ENCODE results near the gene TALDO1. TPM values are rescaled to one million over a fixed set of nuclear protein-coding genes. Genes with fewer than 3 reads are reported as not detected.
A peak's percentile ranks its signal among the peaks of the same experiment; 100 is the strongest.

Gene TALDO1
- total RNA-seq, 1 donor from 2014 or later = 155 TPM

DNA sequence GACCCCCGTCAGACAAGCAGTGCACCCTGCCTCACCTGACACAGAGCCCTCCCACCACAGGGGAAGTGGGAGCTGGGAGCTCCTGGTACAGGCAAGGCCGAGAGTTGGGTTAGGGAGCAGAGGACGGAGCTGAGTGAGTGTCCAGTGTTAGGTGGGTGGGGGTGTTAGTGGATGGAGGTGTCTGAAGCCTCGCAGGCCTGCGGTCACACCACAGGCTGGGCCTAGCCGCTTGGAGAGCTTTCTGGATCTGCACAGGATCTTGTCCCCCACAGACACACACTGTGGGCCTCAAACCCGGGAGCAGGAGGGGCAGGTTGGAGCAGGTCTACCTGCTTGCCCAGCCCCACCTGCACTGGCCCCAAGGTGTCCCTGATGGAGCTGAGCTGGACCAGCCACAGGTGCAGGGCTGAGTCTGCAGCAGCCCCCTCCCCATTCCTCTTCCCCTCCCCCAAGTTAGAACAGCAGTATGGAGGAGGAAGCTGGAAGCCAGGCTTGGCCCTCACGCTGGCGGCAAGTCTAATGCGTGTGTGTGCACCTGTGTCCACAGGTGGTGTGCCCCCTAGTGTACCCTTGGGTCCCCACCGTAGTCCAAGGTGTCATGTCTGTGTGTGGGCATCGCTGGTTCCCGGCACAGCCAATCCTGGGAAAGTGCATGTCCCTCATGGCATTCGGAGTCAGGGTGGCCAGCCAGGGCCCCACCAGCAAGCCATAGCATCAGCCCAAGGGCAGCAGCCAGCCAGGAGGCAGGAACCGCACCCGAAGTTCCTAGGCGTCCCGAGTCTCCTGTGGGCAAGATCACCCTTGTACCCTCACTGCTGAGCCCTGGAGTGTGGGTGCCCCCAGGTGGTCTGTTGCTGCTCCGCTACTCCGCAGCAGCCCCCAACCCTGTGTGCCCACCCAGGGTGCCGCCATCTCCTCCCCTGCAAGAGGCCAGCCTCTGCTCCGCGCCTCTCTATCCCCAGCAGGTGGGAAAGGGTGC is 32.0 kb downstream of the TALDO1 start:
- H3K36me3 Mint-ChIP-seq (ENCODE audit: low read depth, unreplicated experiment) = peaks cover 4% of the 10 kb centered on the region
- no peaks in the 10 kb centered on the region for H3K27me3 Mint-ChIP-seq (ENCODE audit: low read depth, unreplicated experiment)
- Histone ChIP-seq H3K79me2 (ENCODE audit: insufficient read depth, low read length) (peaks cover 60% of the 10 kb centered on the region), H3K4me1 (ENCODE audit: insufficient read depth, low read length) (peaks cover 35% of the 10 kb centered on the region), H4K20me1 (ENCODE audit: insufficient read depth, low read length) (peaks cover 62% of the 10 kb centered on the region), H3K4me3 (ENCODE audit: insufficient read depth, low read depth, low read length) (no peak overlapping the region), H3K36me3 (ENCODE audit: insufficient read depth, low read length) (no peaks in the 10 kb centered on the region), H3K27ac (ENCODE audit: low read depth, low read length) (no peak overlapping the region), H3K4me2 (ENCODE audit: low read length) (no peak overlapping the region), H3K27me3 (ENCODE audit: insufficient read depth, low read length) (no peaks in the 10 kb centered on the region), H3K9me3 (ENCODE audit: insufficient read depth, low read depth, low read length) (no peaks in the 10 kb centered on the region), H2AFZ (ENCODE audit: low read depth, low read length) (no peak overlapping the region), H3K9ac (ENCODE audit: low read length) (no peak overlapping the region)
- no peak overlapping the region for H3K27ac Mint-ChIP-seq (ENCODE audit: unreplicated experiment)
- peak overlapping the region; percentile 54 for H3K4me3 Mint-ChIP-seq (ENCODE audit: unreplicated experiment)
- no peak for FAIRE-seq
- TF ChIP-seq EZH2 (IDR thresholded peaks at IDR 0.05; ENCODE audit: insufficient read depth, low read length) (no peak), CTCF (IDR thresholded peaks at IDR 0.05; ENCODE audit: insufficient read depth, low read depth, low read length) (no peak)
- H3K4me1 Mint-ChIP-seq (ENCODE audit: low read depth, unreplicated experiment) = peaks cover 15% of the 10 kb centered on the region
- H3K9me3 Mint-ChIP-seq (ENCODE audit: unreplicated experiment) = no peaks in the 10 kb centered on the region
- DNase-seq (ENCODE audit: low read depth) = no peak

GRCh38 chr11:779955-780532 is 32.8 kb downstream of the TALDO1 start:
- Histone ChIP-seq H3K4me3 (ENCODE audit: insufficient read depth, low read depth, low read length) (no peak overlapping the region), H4K20me1 (ENCODE audit: insufficient read depth, low read length) (peaks cover 54% of the 10 kb centered on the region), H3K4me2 (ENCODE audit: low read length) (no peak overlapping the region), H3K9me3 (ENCODE audit: insufficient read depth, low read depth, low read length) (no peaks in the 10 kb centered on the region), H3K9ac (ENCODE audit: low read length) (no peak overlapping the region), H3K36me3 (ENCODE audit: insufficient read depth, low read length) (no peaks in the 10 kb centered on the region), H3K27me3 (ENCODE audit: insufficient read depth, low read length) (no peaks in the 10 kb centered on the region), H3K27ac (ENCODE audit: low read depth, low read length) (no peak overlapping the region), H3K4me1 (ENCODE audit: insufficient read depth, low read length) (peaks cover 31% of the 10 kb centered on the region), H3K79me2 (ENCODE audit: insufficient read depth, low read length) (peaks cover 52% of the 10 kb centered on the region), H2AFZ (ENCODE audit: low read depth, low read length) (no peak overlapping the region)
- FAIRE-seq = no peak
- Mint-ChIP-seq H3K27me3 (ENCODE audit: low read depth, unreplicated experiment) (no peaks in the 10 kb centered on the region), H3K27ac (ENCODE audit: unreplicated experiment) (no peak overlapping the region), H3K4me3 (ENCODE audit: unreplicated experiment) (no peak overlapping the region), H3K36me3 (ENCODE audit: low read depth, unreplicated experiment) (peaks cover 4% of the 10 kb centered on the region), H3K9me3 (ENCODE audit: unreplicated experiment) (no peaks in the 10 kb centered on the region), H3K4me1 (ENCODE audit: low read depth, unreplicated experiment) (peaks cover 15% of the 10 kb centered on the region)
- TF ChIP-seq CTCF (IDR thresholded peaks at IDR 0.05; ENCODE audit: insufficient read depth, low read depth, low read length) = no peak
- TF ChIP-seq EZH2 (IDR thresholded peaks at IDR 0.05; ENCODE audit: insufficient read depth, low read length) = no peak
- DNase-seq (ENCODE audit: low read depth) = no peak

All from astrocyte (in vitro differentiated cells and primary cell).